ENCODE measurements around the gene RPS21.

Gene RPS21

GRCh38 chr20:62362590-62362940 is 24.3 kb upstream of the RPS21 start:
- Histone ChIP-seq H3K27ac (ENCODE audit: insufficient read depth in 1 of 2, low read depth in 1 of 2, low read length in 2 of 2, poor library complexity in 1 of 2, severe bottlenecking in 2 of 2) (no peak overlapping the region), H3K9me3 (ENCODE audit: control extremely low read depth in 1 of 5, control insufficient read depth in 4 of 5, insufficient read depth in 2 of 5, low read depth in 1 of 5, low read length in 4 of 5) (no peaks in the 10 kb centered on the region), H3K4me3 (ENCODE audit: control insufficient read depth in 1 of 7, extremely low read depth in 1 of 7, insufficient read depth in 4 of 7, low read depth in 2 of 7, low read length in 6 of 7) (no peak overlapping the region), H3K4me1 (ENCODE audit: control extremely low read depth in 1 of 4, control insufficient read depth in 4 of 4, insufficient read depth in 4 of 4, low read length in 3 of 4) (peaks cover 0 to 16% (median 14%) of the 10 kb centered on the region in 4 experiments), H3K36me3 (ENCODE audit: control insufficient read depth in 4 of 4, insufficient read depth in 4 of 4, low read length in 3 of 4) (no peaks in the 10 kb centered on the region), H3K27me3 (replicated peaks in 2 of 5; ENCODE audit: control insufficient read depth in 4 of 5, insufficient read depth in 5 of 5, low read length in 4 of 5) (peaks cover 0 to 29% (median 4%) of the 10 kb centered on the region in 5 experiments)
- WGBS (ENCODE audit: insufficient coverage): 74% methylated on average over 11 of the region's 13 CpGs
- DNase-seq: no peak
- ChIA-PET CTCF (interaction anchor here (1.1 kb wide), 1 partner anchor 20 kb away, joined by 3 read pairs; no protein-coding TSS in a partner anchor), POLR2A (interaction anchor here (0.6 kb wide), 1 partner anchor 29 kb away, joined by 4 read pairs; no protein-coding TSS in a partner anchor)

GRCh38 chr20:62362991-62363919 is 23.6 kb upstream of the RPS21 start:
- Histone ChIP-seq H3K9me3 (ENCODE audit: control extremely low read depth in 1 of 5, control insufficient read depth in 4 of 5, insufficient read depth in 2 of 5, low read depth in 1 of 5, low read length in 4 of 5) (no peaks in the 10 kb centered on the region), H3K36me3 (ENCODE audit: control insufficient read depth in 4 of 4, insufficient read depth in 4 of 4, low read length in 3 of 4) (no peaks in the 10 kb centered on the region), H3K27ac (ENCODE audit: insufficient read depth in 1 of 2, low read depth in 1 of 2, low read length in 2 of 2, poor library complexity in 1 of 2, severe bottlenecking in 2 of 2) (no peak overlapping the region), H3K4me3 (ENCODE audit: control insufficient read depth in 1 of 7, extremely low read depth in 1 of 7, insufficient read depth in 4 of 7, low read depth in 2 of 7, low read length in 6 of 7) (no peak overlapping the region), H3K27me3 (replicated peaks in 2 of 5; ENCODE audit: control insufficient read depth in 4 of 5, insufficient read depth in 5 of 5, low read length in 4 of 5) (peaks cover 0 to 36% (median 10%) of the 10 kb centered on the region in 5 experiments), H3K4me1 (ENCODE audit: control extremely low read depth in 1 of 4, control insufficient read depth in 4 of 4, insufficient read depth in 4 of 4, low read length in 3 of 4) (peaks cover 0 to 19% (median 19%) of the 10 kb centered on the region in 4 experiments)
- POLR2A ChIA-PET: interaction anchor here (0.6 to 0.8 kb wide), 2 partner anchors 24 to 28 kb away, joined by 3 to 4 read pairs; partner anchors contain the start of gene RPS21
- CTCF ChIA-PET: interaction anchor here (0.7 to 1.1 kb wide), 3 partner anchors 20 to 22 kb away, joined by 3 to 4 read pairs (median 3); no protein-coding TSS in a partner anchor
- DNase-seq: no peak
- 88% methylated on average over 18 of the region's 20 CpGs for WGBS (ENCODE audit: insufficient coverage)

- ChIA-PET POLR2A (interaction anchor here (0.8 kb wide), 1 partner anchor 23 kb away, joined by 3 read pairs; the partner anchor contains the start of gene RPS21), CTCF (interaction anchor here (0.7 to 1.7 kb wide), 5 partner anchors 11 to 63 kb away, joined by 3 to 4 read pairs (median 3); no protein-coding TSS in a partner anchor)
- 89% methylated on average over 22 of the region's 22 CpGs for WGBS (ENCODE audit: insufficient coverage)
- Histone ChIP-seq H3K4me3 (ENCODE audit: control insufficient read depth in 1 of 7, extremely low read depth in 1 of 7, insufficient read depth in 4 of 7, low read depth in 2 of 7, low read length in 6 of 7) (no peak overlapping the region), H3K27ac (ENCODE audit: insufficient read depth in 1 of 2, low read depth in 1 of 2, low read length in 2 of 2, poor library complexity in 1 of 2, severe bottlenecking in 2 of 2) (no peak overlapping the region), H3K27me3 (replicated peaks in 2 of 5; ENCODE audit: control insufficient read depth in 4 of 5, insufficient read depth in 5 of 5, low read length in 4 of 5) (peaks cover 0 to 45% (median 13%) of the 10 kb centered on the region in 5 experiments), H3K9me3 (ENCODE audit: control extremely low read depth in 1 of 5, control insufficient read depth in 4 of 5, insufficient read depth in 2 of 5, low read depth in 1 of 5, low read length in 4 of 5) (no peaks in the 10 kb centered on the region), H3K36me3 (ENCODE audit: control insufficient read depth in 4 of 4, insufficient read depth in 4 of 4, low read length in 3 of 4) (no peaks in the 10 kb centered on the region), H3K4me1 (ENCODE audit: control extremely low read depth in 1 of 4, control insufficient read depth in 4 of 4, insufficient read depth in 4 of 4, low read length in 3 of 4) (peaks cover 0 to 26% (median 22%) of the 10 kb centered on the region in 4 experiments)
- no peak for DNase-seq
Measured at GRCh38 chr20:62363920-62364851, 22.7 kb upstream of the RPS21 start.

- WGBS (ENCODE audit: insufficient coverage): 92% methylated on average over 27 of the region's 27 CpGs
- DNase-seq: no peak
- CTCF ChIA-PET: interaction anchor here (0.6 to 1.7 kb wide), 5 partner anchors 10 to 365 kb away, joined by 3 to 4 read pairs (median 3); no protein-coding TSS in a partner anchor
- H3K36me3 ChIP-seq (ENCODE audit: control insufficient read depth in 4 of 4, insufficient read depth in 4 of 4, low read length in 3 of 4): no peaks in the 10 kb centered on the region
- H3K27ac ChIP-seq (ENCODE audit: insufficient read depth in 1 of 2, low read depth in 1 of 2, low read length in 2 of 2, poor library complexity in 1 of 2, severe bottlenecking in 2 of 2): no peak overlapping the region
- H3K4me1 ChIP-seq (ENCODE audit: control extremely low read depth in 1 of 4, control insufficient read depth in 4 of 4, insufficient read depth in 4 of 4, low read length in 3 of 4): peaks cover 0 to 27% (median 22%) of the 10 kb centered on the region in 4 experiments
- H3K9me3 ChIP-seq (ENCODE audit: control extremely low read depth in 1 of 5, control insufficient read depth in 4 of 5, insufficient read depth in 2 of 5, low read depth in 1 of 5, low read length in 4 of 5): no peaks in the 10 kb centered on the region
- H3K4me3 ChIP-seq (ENCODE audit: control insufficient read depth in 1 of 7, extremely low read depth in 1 of 7, insufficient read depth in 4 of 7, low read depth in 2 of 7, low read length in 6 of 7): no peak overlapping the region
- H3K27me3 ChIP-seq (replicated peaks in 2 of 5; ENCODE audit: control insufficient read depth in 4 of 5, insufficient read depth in 5 of 5, low read length in 4 of 5): peaks cover 0 to 55% (median 17%) of the 10 kb centered on the region in 5 experiments
- POLR2A ChIA-PET: no interaction called here
Measured at GRCh38 chr20:62364911-62365736, 21.8 kb upstream of the RPS21 start.

GRCh38 chr20:62365814-62366369 is 21.0 kb upstream of the RPS21 start:
- ChIA-PET CTCF (interaction anchor here (0.6 to 1.7 kb wide), 2 partner anchors 9 to 364 kb away, joined by 3 read pairs; no protein-coding TSS in a partner anchor), POLR2A (no interaction called here)
- peaks cover 0 to 27% (median 22%) of the 10 kb centered on the region in 4 experiments for H3K4me1 ChIP-seq (ENCODE audit: control extremely low read depth in 1 of 4, control insufficient read depth in 4 of 4, insufficient read depth in 4 of 4, low read length in 3 of 4)
- H3K4me3 ChIP-seq (ENCODE audit: control insufficient read depth in 1 of 7, extremely low read depth in 1 of 7, insufficient read depth in 4 of 7, low read depth in 2 of 7, low read length in 6 of 7): peak overlapping the region in 4 of 7 experiments; percentile 50 to 69 (median 64)
- 57% methylated on average over 4 of the region's 10 CpGs for WGBS (ENCODE audit: insufficient coverage)
- no peaks in the 10 kb centered on the region for H3K9me3 ChIP-seq (ENCODE audit: control extremely low read depth in 1 of 5, control insufficient read depth in 4 of 5, insufficient read depth in 2 of 5, low read depth in 1 of 5, low read length in 4 of 5)
- no peaks in the 10 kb centered on the region for H3K36me3 ChIP-seq (ENCODE audit: control insufficient read depth in 4 of 4, insufficient read depth in 4 of 4, low read length in 3 of 4)
- no peak for DNase-seq
- peaks cover 0 to 62% (median 17%) of the 10 kb centered on the region in 5 experiments for H3K27me3 ChIP-seq (replicated peaks in 2 of 5; ENCODE audit: control insufficient read depth in 4 of 5, insufficient read depth in 5 of 5, low read length in 4 of 5)
- H3K27ac ChIP-seq (ENCODE audit: insufficient read depth in 1 of 2, low read depth in 1 of 2, low read length in 2 of 2, poor library complexity in 1 of 2, severe bottlenecking in 2 of 2): no peak overlapping the region

Data from common myeloid progenitor, CD34-positive (primary cell).